ENCODE data around the gene SV2B. TPM values are rescaled to one million over a fixed set of nuclear protein-coding genes. Genes with fewer than 3 reads are reported as not detected.

Gene SV2B
- total RNA-seq, 2 donors from 2014 or later, result 0.17 to 0.30 TPM

GRCh38 chr15:91114301-91114700 is 14.2 kb downstream of the SV2B start:
- DNase-seq (no peak), ATAC-seq (replicated peaks in 1 of 2) (no peak)
- H3K4me3 Mint-ChIP-seq, result no peak overlapping the region
- H3K27ac Mint-ChIP-seq, result no peak overlapping the region
- no peaks in the 10 kb centered on the region for H3K36me3 Mint-ChIP-seq (ENCODE audit: insufficient read depth in 2 of 2)
- H3K27me3 Mint-ChIP-seq (ENCODE audit: low read depth), result peaks cover 32% of the 10 kb centered on the region
- H3K9me3 Mint-ChIP-seq, result no peaks in the 10 kb centered on the region
- H3K4me1 Mint-ChIP-seq (ENCODE audit: low read depth), result no peaks in the 10 kb centered on the region

GRCh38 chr15:91116113-91117067 is 16.3 kb downstream of the SV2B start:
- H3K9me3 Mint-ChIP-seq, result no peaks in the 10 kb centered on the region
- H3K27me3 Mint-ChIP-seq (ENCODE audit: low read depth), result peaks cover 32% of the 10 kb centered on the region
- H3K36me3 Mint-ChIP-seq (ENCODE audit: insufficient read depth in 2 of 2), result no peaks in the 10 kb centered on the region
- no peak overlapping the region for H3K4me3 Mint-ChIP-seq
- H3K4me1 Mint-ChIP-seq (ENCODE audit: low read depth), result no peaks in the 10 kb centered on the region
- ATAC-seq (replicated peaks in 1 of 2) (no peak), DNase-seq (no peak)
- no peak overlapping the region for H3K27ac Mint-ChIP-seq

- no peak overlapping the region for H3K4me3 Mint-ChIP-seq
- H3K27ac Mint-ChIP-seq, result no peak overlapping the region
- no peaks in the 10 kb centered on the region for H3K4me1 Mint-ChIP-seq (ENCODE audit: low read depth)
- peaks cover 35% of the 10 kb centered on the region for H3K27me3 Mint-ChIP-seq (ENCODE audit: low read depth)
- no peak for ATAC-seq (replicated peaks in 1 of 2)
- H3K9me3 Mint-ChIP-seq, result no peaks in the 10 kb centered on the region
- no peaks in the 10 kb centered on the region for H3K36me3 Mint-ChIP-seq (ENCODE audit: insufficient read depth in 2 of 2)
- no peak for DNase-seq
These were observed 17.3 kb downstream of the SV2B start for GRCh38 chr15:91117375-91117774.

GRCh38 chr15:91118817-91119590 is 18.9 kb downstream of the SV2B start:
- ATAC-seq (replicated peaks in 1 of 2) (no peak), DNase-seq (no peak)
- no peaks in the 10 kb centered on the region for H3K36me3 Mint-ChIP-seq (ENCODE audit: insufficient read depth in 2 of 2)
- no peaks in the 10 kb centered on the region for H3K4me1 Mint-ChIP-seq (ENCODE audit: low read depth)
- no peak overlapping the region for H3K27ac Mint-ChIP-seq
- no peaks in the 10 kb centered on the region for H3K9me3 Mint-ChIP-seq
- peaks cover 45% of the 10 kb centered on the region for H3K27me3 Mint-ChIP-seq (ENCODE audit: low read depth)
- H3K4me3 Mint-ChIP-seq, result no peak overlapping the region

- H3K27ac Mint-ChIP-seq, result no peak overlapping the region
- no peak overlapping the region for H3K4me3 Mint-ChIP-seq
- H3K9me3 Mint-ChIP-seq, result no peaks in the 10 kb centered on the region
- no peaks in the 10 kb centered on the region for H3K4me1 Mint-ChIP-seq (ENCODE audit: low read depth)
- ATAC-seq (replicated peaks in 1 of 2) (no peak), DNase-seq (no peak)
- no peaks in the 10 kb centered on the region for H3K36me3 Mint-ChIP-seq (ENCODE audit: insufficient read depth in 2 of 2)
- peaks cover 45% of the 10 kb centered on the region for H3K27me3 Mint-ChIP-seq (ENCODE audit: low read depth)
These were observed 22.2 kb downstream of the SV2B start for GRCh38 chr15:91122296-91122695.

- no peak overlapping the region for H3K27ac Mint-ChIP-seq
- no peaks in the 10 kb centered on the region for H3K36me3 Mint-ChIP-seq (ENCODE audit: insufficient read depth in 2 of 2)
- H3K27me3 Mint-ChIP-seq (ENCODE audit: low read depth), result peaks cover 37% of the 10 kb centered on the region
- no peaks in the 10 kb centered on the region for H3K4me1 Mint-ChIP-seq (ENCODE audit: low read depth)
- H3K9me3 Mint-ChIP-seq, result no peaks in the 10 kb centered on the region
- DNase-seq, result no peak
- ATAC-seq (replicated peaks in 1 of 2), result no peak
- no peak overlapping the region for H3K4me3 Mint-ChIP-seq
These were observed 24.1 kb downstream of the SV2B start for GRCh38 chr15:91124132-91124531.

GRCh38 chr15:91125162-91125561 is 25.1 kb downstream of the SV2B start:
- no peak for ATAC-seq (replicated peaks in 1 of 2)
- Mint-ChIP-seq H3K9me3 (no peaks in the 10 kb centered on the region), H3K4me1 (ENCODE audit: low read depth) (no peaks in the 10 kb centered on the region), H3K27ac (no peak overlapping the region), H3K36me3 (ENCODE audit: insufficient read depth in 2 of 2) (no peaks in the 10 kb centered on the region), H3K4me3 (no peak overlapping the region), H3K27me3 (ENCODE audit: low read depth) (peaks cover 36% of the 10 kb centered on the region)
- DNase-seq, result no peak

- H3K4me1 Mint-ChIP-seq (ENCODE audit: low read depth), result no peaks in the 10 kb centered on the region
- no peaks in the 10 kb centered on the region for H3K9me3 Mint-ChIP-seq
- H3K27ac Mint-ChIP-seq, result no peak overlapping the region
- no peaks in the 10 kb centered on the region for H3K36me3 Mint-ChIP-seq (ENCODE audit: insufficient read depth in 2 of 2)
- DNase-seq (no peak), ATAC-seq (replicated peaks in 1 of 2) (no peak)
- no peak overlapping the region for H3K4me3 Mint-ChIP-seq
- peaks cover 36% of the 10 kb centered on the region for H3K27me3 Mint-ChIP-seq (ENCODE audit: low read depth)
These were observed 26.0 kb downstream of the SV2B start for GRCh38 chr15:91126080-91126479.

- Mint-ChIP-seq H3K36me3 (ENCODE audit: insufficient read depth in 2 of 2) (no peaks in the 10 kb centered on the region), H3K4me3 (no peak overlapping the region), H3K27ac (no peak overlapping the region), H3K27me3 (ENCODE audit: low read depth) (peaks cover 29% of the 10 kb centered on the region), H3K4me1 (ENCODE audit: low read depth) (no peaks in the 10 kb centered on the region), H3K9me3 (no peaks in the 10 kb centered on the region)
- ATAC-seq (replicated peaks in 1 of 2), result no peak
- DNase-seq, result no peak
These were observed 27.3 kb downstream of the SV2B start for GRCh38 chr15:91127236-91127955.

- Mint-ChIP-seq H3K36me3 (ENCODE audit: insufficient read depth in 2 of 2) (no peaks in the 10 kb centered on the region), H3K9me3 (no peaks in the 10 kb centered on the region), H3K4me3 (no peak overlapping the region), H3K27ac (no peak overlapping the region), H3K4me1 (ENCODE audit: low read depth) (no peaks in the 10 kb centered on the region), H3K27me3 (ENCODE audit: low read depth) (peaks cover 23% of the 10 kb centered on the region)
- ATAC-seq (replicated peaks in 1 of 2) (no peak), DNase-seq (no peak)
These were observed 28.0 kb downstream of the SV2B start for GRCh38 chr15:91128016-91128415.

- Mint-ChIP-seq H3K4me1 (ENCODE audit: low read depth) (no peaks in the 10 kb centered on the region), H3K4me3 (no peak overlapping the region), H3K9me3 (no peaks in the 10 kb centered on the region), H3K27me3 (ENCODE audit: low read depth) (peaks cover 23% of the 10 kb centered on the region), H3K27ac (no peak overlapping the region), H3K36me3 (ENCODE audit: insufficient read depth in 2 of 2) (no peaks in the 10 kb centered on the region)
- no peak for DNase-seq
- no peak for ATAC-seq (replicated peaks in 1 of 2)
These were observed 29.4 kb downstream of the SV2B start for GRCh38 chr15:91129436-91129835.

- Mint-ChIP-seq H3K36me3 (ENCODE audit: insufficient read depth in 2 of 2) (no peaks in the 10 kb centered on the region), H3K9me3 (no peaks in the 10 kb centered on the region), H3K4me1 (ENCODE audit: low read depth) (no peaks in the 10 kb centered on the region), H3K4me3 (no peak overlapping the region), H3K27me3 (ENCODE audit: low read depth) (peaks cover 10% of the 10 kb centered on the region), H3K27ac (no peak overlapping the region)
- no peak for DNase-seq
- no peak for ATAC-seq (replicated peaks in 1 of 2)
These were observed 32.0 kb downstream of the SV2B start for GRCh38 chr15:91132079-91132478.

GRCh38 chr15:91133511-91133910 is 33.5 kb downstream of the SV2B start:
- Mint-ChIP-seq H3K27me3 (ENCODE audit: low read depth) (peaks cover 18% of the 10 kb centered on the region), H3K9me3 (no peaks in the 10 kb centered on the region), H3K4me3 (no peak overlapping the region), H3K36me3 (ENCODE audit: insufficient read depth in 2 of 2) (no peaks in the 10 kb centered on the region), H3K4me1 (ENCODE audit: low read depth) (no peaks in the 10 kb centered on the region), H3K27ac (no peak overlapping the region)
- ATAC-seq (replicated peaks in 1 of 2), result no peak
- no peak for DNase-seq

All from activated T-cell treated with anti-CD3 and anti-CD28 coated beads, Interleukin-2, amount 50 U/mL, for 72 hours (primary cell).